Erythroblast (primary cell): ENCODE measurements around the gene URI1.

Experiments used
- GATA1 ChIP-seq: IDR thresholded peaks from 2 replicates; pipeline ENCODE4 v1.6.1; 2011; ENCODE audit warnings: low read depth, mild to moderate bottlenecking, control low read depth, low read length, moderate library complexity
- POLR2A ChIP-seq: IDR thresholded peaks from 2 replicates; pipeline ENCODE4 v1.6.1; 2011; ENCODE audit warnings: mild to moderate bottlenecking, low read length

DNA sequence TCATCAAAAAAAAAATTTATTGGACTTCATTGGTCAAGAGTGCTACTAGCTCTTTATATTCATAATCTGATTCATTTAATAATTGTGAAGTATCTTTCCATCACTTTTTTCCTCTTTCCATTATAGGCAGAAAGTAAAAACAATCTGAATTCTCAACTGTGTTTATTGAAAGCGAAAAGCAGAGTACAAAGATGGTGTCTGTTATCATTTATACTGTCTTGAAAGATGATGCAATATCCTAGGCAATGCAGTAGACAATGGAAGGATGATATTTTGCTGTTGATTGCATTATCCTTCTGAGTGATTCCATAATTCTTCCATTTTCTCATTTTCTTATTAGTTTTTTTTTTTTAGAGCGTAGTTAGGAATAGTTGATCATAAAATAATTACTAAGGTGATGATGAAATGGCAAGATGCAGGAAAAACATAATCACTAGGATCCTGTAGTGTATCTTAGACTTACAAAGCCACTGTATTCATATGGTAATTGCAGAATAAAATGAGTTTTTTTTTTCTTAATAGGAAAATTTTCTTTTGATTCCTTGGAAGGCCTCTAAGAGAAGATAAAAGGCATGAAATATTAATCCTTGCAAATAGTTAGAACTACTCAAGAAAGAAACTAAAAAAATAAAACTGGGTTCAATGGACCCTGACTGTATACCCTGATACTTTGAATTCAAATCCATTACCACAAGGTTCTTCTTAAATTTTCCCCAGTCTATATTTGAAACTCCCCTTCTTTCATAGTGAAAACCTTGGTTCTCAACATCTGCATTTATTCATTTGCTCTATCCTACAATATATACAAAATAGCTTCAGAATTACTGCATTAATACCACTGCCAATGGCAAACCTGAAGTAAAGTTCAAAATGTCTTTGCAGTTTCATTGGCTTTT, 11.6 kb downstream of the URI1 start:
- TF ChIP-seq POLR2A (no peak), GATA1 (no peak)
